ENCODE measurements around the gene LEFTY2.
"Not testable (repeated sequence)": the region's sequence is repeated elsewhere in the genome, so short reads cannot be mapped to it uniquely, and the experiment has no call there.

DNA sequence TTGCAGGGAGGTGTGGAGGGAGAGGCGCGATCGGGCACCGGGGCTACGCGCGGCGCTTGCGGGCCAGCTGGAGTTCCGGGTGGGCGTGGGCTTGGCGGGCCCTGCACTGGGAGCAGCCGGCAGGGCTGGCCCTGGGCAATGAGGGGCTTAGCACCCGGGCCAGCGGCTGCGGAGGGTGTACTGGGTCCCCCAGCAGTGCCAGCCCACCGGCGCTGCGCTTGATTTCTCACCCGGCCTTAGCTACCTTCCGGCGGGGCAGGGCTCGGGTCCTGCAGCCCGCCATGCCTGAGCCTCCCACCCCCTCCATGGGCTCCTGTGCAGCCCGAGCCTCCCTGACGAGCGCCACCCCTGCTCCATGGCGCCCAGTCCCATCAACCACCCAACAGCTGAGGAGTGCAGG lies 28.7 kb upstream of the LEFTY2 start:
- TF ChIP-seq, protein P1, sequence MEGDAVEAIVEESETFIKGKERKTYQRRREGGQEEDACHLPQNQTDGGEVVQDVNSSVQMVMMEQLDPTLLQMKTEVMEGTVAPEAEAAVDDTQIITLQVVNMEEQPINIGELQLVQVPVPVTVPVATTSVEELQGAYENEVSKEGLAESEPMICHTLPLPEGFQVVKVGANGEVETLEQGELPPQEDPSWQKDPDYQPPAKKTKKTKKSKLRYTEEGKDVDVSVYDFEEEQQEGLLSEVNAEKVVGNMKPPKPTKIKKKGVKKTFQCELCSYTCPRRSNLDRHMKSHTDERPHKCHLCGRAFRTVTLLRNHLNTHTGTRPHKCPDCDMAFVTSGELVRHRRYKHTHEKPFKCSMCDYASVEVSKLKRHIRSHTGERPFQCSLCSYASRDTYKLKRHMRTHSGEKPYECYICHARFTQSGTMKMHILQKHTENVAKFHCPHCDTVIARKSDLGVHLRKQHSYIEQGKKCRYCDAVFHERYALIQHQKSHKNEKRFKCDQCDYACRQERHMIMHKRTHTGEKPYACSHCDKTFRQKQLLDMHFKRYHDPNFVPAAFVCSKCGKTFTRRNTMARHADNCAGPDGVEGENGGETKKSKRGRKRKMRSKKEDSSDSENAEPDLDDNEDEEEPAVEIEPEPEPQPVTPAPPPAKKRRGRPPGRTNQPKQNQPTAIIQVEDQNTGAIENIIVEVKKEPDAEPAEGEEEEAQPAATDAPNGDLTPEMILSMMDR (IDR thresholded peaks at IDR 0.05; ENCODE audit: extremely low read depth in 1 of 2, insufficient read depth in 1 of 2, low read depth in 1 of 2, low read length in 2 of 2): not testable (repeated sequence)
- not testable (repeated sequence) for TF ChIP-seq POLR2A, MYC (IDR thresholded peaks at IDR 0.05; ENCODE audit: low read depth, low read length)
